ENCODE data around the gene HES2.

- TF ChIP-seq SUZ12 (IDR thresholded peaks at IDR 0.05; ENCODE audit: extremely low read depth, insufficient read depth, insufficient read length) (no peak), ZNF274 (IDR thresholded peaks at IDR 0.05; ENCODE audit: low read depth, low read length) (no peak)
These were observed 14.5 kb upstream of the HES2 start for GRCh38 chr1:6434186-6434585.

Measured in NT2/D1 (cell line).